Loucy (cell line): ENCODE measurements around the gene CDC14A.

Experiments used
- H2AFZ ChIP-seq: fragments of 200-600 bp; sonication (generic); 2 replicates; pipeline ENCODE4 v1.6.0; 2016; ENCODE audit warnings: antibody characterized with exemption, mild to moderate bottlenecking, low read length, moderate library complexity
- H3F3A ChIP-seq: fragments of 200-600 bp; 2 replicates; pipeline ENCODE4 v1.6.0; 2016; ENCODE audit warnings: antibody characterized with exemption, low read depth, mild to moderate bottlenecking
- H3K27me3 ChIP-seq: fragments of 200-600 bp; sonication (generic); 2 replicates; pipeline ENCODE4 v1.6.1; 2014; ENCODE audit warnings: low read length, mild to moderate bottlenecking; ENCODE audit not compliant: insufficient read depth, poor library complexity, severe bottlenecking
- H3K36me3 ChIP-seq: fragments of 200-600 bp; sonication (generic); 2 replicates; pipeline ENCODE4 v1.6.1; 2016; ENCODE audit warnings: low read length; ENCODE audit not compliant: insufficient read depth
- H3K4me1 ChIP-seq: fragments of 200-600 bp; sonication (generic); 2 replicates; pipeline ENCODE4 v1.5.1; 2014; ENCODE audit warnings: low read length, mild to moderate bottlenecking; ENCODE audit not compliant: insufficient read depth, poor library complexity, severe bottlenecking
- H3K4me2 ChIP-seq: fragments of 200-600 bp; sonication (generic); 2 replicates; pipeline ENCODE4 v1.6.0; 2014; ENCODE audit warnings: antibody characterized with exemption, low read length, low read depth, mild to moderate bottlenecking; ENCODE audit not compliant: poor library complexity, severe bottlenecking
- H3K4me3 ChIP-seq: fragments of 200-600 bp; sonication (generic); 2 replicates; pipeline ENCODE4 v1.5.1; 2014; ENCODE audit warnings: low read length, mild to moderate bottlenecking, mixed read lengths; ENCODE audit not compliant: poor library complexity, severe bottlenecking
- H3K79me2 ChIP-seq: fragments of 200-600 bp; sonication (generic); 2 replicates; pipeline ENCODE4 v1.6.1; 2014; ENCODE audit warnings: low read length; ENCODE audit not compliant: insufficient read depth
- H3K9ac ChIP-seq: fragments of 200-600 bp; sonication (generic); 2 replicates; pipeline ENCODE4 v1.6.0; 2014; ENCODE audit warnings: mild to moderate bottlenecking, low read depth, low read length, moderate library complexity; ENCODE audit not compliant: poor library complexity, severe bottlenecking
- H3K9me2 ChIP-seq: fragments of 200-600 bp; sonication (generic); replicated peaks from 2 replicates; pipeline ENCODE4 v1.6.1; 2016; ENCODE audit warnings: low read depth, low read length, mixed read lengths
- H3K9me3 ChIP-seq: fragments of 200-600 bp; sonication (generic); 2 replicates; pipeline ENCODE4 v1.6.1; 2014; ENCODE audit warnings: mild to moderate bottlenecking, antibody characterized with exemption, low read length, low read depth; ENCODE audit not compliant: insufficient read depth
- H4K20me1 ChIP-seq: fragments of 200-600 bp; sonication (generic); 2 replicates; pipeline ENCODE4 v1.6.0; 2014; ENCODE audit warnings: antibody characterized with exemption, low read length, mild to moderate bottlenecking; ENCODE audit not compliant: insufficient read depth, poor library complexity, severe bottlenecking
- CTCF ChIP-seq: fragments of 200-600 bp; sonication (generic); conservative IDR thresholded peaks from 2 replicates; pipeline ENCODE4 v1.5.1; 2014; ENCODE audit warnings: mild to moderate bottlenecking, antibody characterized with exemption, low read length
- EZH2phosphoT487 ChIP-seq: fragments of 200-600 bp; IDR thresholded peaks from 2 replicates; pipeline ENCODE4 v1.6.1; 2018; ENCODE audit warnings: antibody characterized with exemption, mild to moderate bottlenecking, moderate library complexity, borderline replicate concordance

CDC14A gene

GRCh38 chr1:100502052-100502792, 149.9 kb downstream of the CDC14A start:
- no peaks in the 10 kb centered on the region for H3K9me3 ChIP-seq
- H3K27me3 ChIP-seq: no peaks in the 10 kb centered on the region

GRCh38 chr1:100506217-100506616, 153.9 kb downstream of the CDC14A start:
- Histone ChIP-seq H3K4me1 (peaks cover 8% of the 10 kb centered on the region), H3K9ac (no peak overlapping the region), H3K4me3 (no peak overlapping the region), H3F3A (no peaks in the 10 kb centered on the region), H3K9me2 (no peaks in the 10 kb centered on the region), H2AFZ (no peak overlapping the region), H3K36me3 (peaks cover 15% of the 10 kb centered on the region; the same call in 1 of the 2 replicates), H3K27me3 (no peaks in the 10 kb centered on the region), H3K4me2 (no peak overlapping the region), H4K20me1 (no peaks in the 10 kb centered on the region), H3K79me2 (no peaks in the 10 kb centered on the region), H3K9me3 (no peaks in the 10 kb centered on the region)
- TF ChIP-seq EZH2phosphoT487: no peak
- TF ChIP-seq CTCF: no peak

More at GRCh38 chr1:100502052-100502792, 149.9 kb downstream of the CDC14A start:
- Histone ChIP-seq H3K79me2 (no peaks in the 10 kb centered on the region), H3K4me1 (no peaks in the 10 kb centered on the region), H3K9me2 (no peaks in the 10 kb centered on the region), H3K4me3 (no peak overlapping the region), H4K20me1 (no peaks in the 10 kb centered on the region), H3K4me2 (no peak overlapping the region), H3K9ac (no peak overlapping the region), H3F3A (no peaks in the 10 kb centered on the region), H2AFZ (no peak overlapping the region), H3K36me3 (peaks cover 32% of the 10 kb centered on the region; the same call in 1 of the 2 replicates)
- TF ChIP-seq CTCF (no peak), EZH2phosphoT487 (no peak)

- Histone ChIP-seq H3F3A (no peaks in the 10 kb centered on the region), H3K4me2 (no peak overlapping the region), H3K4me1 (peaks cover 14% of the 10 kb centered on the region), H3K9me2 (no peaks in the 10 kb centered on the region), H4K20me1 (no peaks in the 10 kb centered on the region), H3K4me3 (no peak overlapping the region), H2AFZ (no peak overlapping the region), H3K9ac (no peak overlapping the region), H3K27me3 (no peaks in the 10 kb centered on the region), H3K79me2 (no peaks in the 10 kb centered on the region), H3K9me3 (no peaks in the 10 kb centered on the region), H3K36me3 (peaks cover 15% of the 10 kb centered on the region; the same call in 1 of the 2 replicates)
- TF ChIP-seq CTCF: no peak
- no peak for TF ChIP-seq EZH2phosphoT487
These were observed 158.1 kb downstream of the CDC14A start for GRCh38 chr1:100510451-100510850.
